Peyer's patch (tissue), 4 donors: ENCODE data around the gene EMC1. TPM values are rescaled to one million over a fixed set of nuclear protein-coding genes. Genes with fewer than 3 reads are reported as not detected.

ENCODE experiments used
- DNase-seq, 3 donors: peaks; one replicate each; pipeline ENCODE4 v3.0.0-alpha.2; 2017 to 2019
- H3K27ac ChIP-seq, 4 donors: fragments of 200-600 bp; sonication (generic); one replicate each; pipeline ENCODE4 v1.5.1; 2016 to 2019
- H3K27me3 ChIP-seq, 2 donors: fragments of 200-600 bp; sonication (generic); one replicate each; pipeline ENCODE4 v1.5.1; 2019
- H3K36me3 ChIP-seq, 3 donors: fragments of 200-600 bp; sonication (generic); one replicate each; pipeline ENCODE4 v1.5.1; 2016 to 2019
- H3K4me1 ChIP-seq, 4 donors: fragments of 200-600 bp; sonication (generic); one replicate each; pipeline ENCODE4 v1.5.1; 2016 to 2019
- H3K4me3 ChIP-seq, 4 donors: fragments of 200-600 bp; sonication (generic); 1 replicate in 3 of 4; 2 replicates in 1 of 4; pipeline ENCODE4 v1.5.1; 2016 to 2019; ENCODE audit warnings: mild to moderate bottlenecking in 1 of 4
- H3K9me3 ChIP-seq, 4 donors: fragments of 200-600 bp; sonication (generic); one replicate each; pipeline ENCODE4 v1.5.1; 2016 to 2019; ENCODE audit warnings: mild to moderate bottlenecking in 1 of 4
- POLR2A ChIP-seq, 2 donors: fragments of 450-650 bp; IDR thresholded peaks; one replicate each; pipeline ENCODE4 v1.5.1; 2017; ENCODE audit warnings: antibody characterized with exemption in 2 of 2, mild to moderate bottlenecking in 2 of 2, moderate library complexity in 2 of 2
- total RNA-seq, 4 donors: library from RNA; depleted of rRNA; stranded (reverse); fragments of >200 nt; gene quantifications; one replicate each; pipeline ENCODE4 v1.1.0, GENCODE V29; 2016
- TF ChIP-seq, protein P1 (sequence below), 6 experiments: fragments of 450-650 bp in 4 of 6; fragments of 200-600 bp in 2 of 6; sonication (generic) in 1 of 6; IDR thresholded peaks; one replicate each; pipeline ENCODE4 v1.5.1; 2017 to 2019; ENCODE audit warnings: antibody characterized with exemption in 6 of 6, mild to moderate bottlenecking in 3 of 6, moderate library complexity in 1 of 6

The EMC1 gene
- total RNA-seq, 4 donors from 2014 or later: 28.0 to 71.0 (median 37.0) TPM

DNA sequence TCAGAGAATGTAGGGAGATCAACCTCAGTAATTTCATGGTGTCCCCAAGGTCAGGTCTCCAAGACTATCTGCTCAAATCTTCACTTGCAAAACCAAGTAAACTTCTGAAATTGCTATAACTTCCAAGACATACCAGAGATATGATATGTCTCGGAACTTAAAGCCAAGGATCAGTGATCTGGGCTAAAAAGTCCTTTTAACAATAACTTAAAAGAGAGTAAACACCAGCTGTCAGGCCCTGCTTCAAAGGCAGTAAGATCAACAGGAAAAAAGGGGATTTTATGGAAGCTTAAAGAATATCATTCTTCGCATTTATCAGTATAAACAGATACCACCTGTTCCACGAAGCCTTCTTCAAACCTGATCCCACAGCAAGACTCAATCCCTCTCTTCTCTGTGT, 55.0 kb downstream of the EMC1 start:
- H3K4me1 ChIP-seq: no peaks in the 10 kb centered on the region
- H3K27ac ChIP-seq: no peak overlapping the region
- TF ChIP-seq, protein P1, sequence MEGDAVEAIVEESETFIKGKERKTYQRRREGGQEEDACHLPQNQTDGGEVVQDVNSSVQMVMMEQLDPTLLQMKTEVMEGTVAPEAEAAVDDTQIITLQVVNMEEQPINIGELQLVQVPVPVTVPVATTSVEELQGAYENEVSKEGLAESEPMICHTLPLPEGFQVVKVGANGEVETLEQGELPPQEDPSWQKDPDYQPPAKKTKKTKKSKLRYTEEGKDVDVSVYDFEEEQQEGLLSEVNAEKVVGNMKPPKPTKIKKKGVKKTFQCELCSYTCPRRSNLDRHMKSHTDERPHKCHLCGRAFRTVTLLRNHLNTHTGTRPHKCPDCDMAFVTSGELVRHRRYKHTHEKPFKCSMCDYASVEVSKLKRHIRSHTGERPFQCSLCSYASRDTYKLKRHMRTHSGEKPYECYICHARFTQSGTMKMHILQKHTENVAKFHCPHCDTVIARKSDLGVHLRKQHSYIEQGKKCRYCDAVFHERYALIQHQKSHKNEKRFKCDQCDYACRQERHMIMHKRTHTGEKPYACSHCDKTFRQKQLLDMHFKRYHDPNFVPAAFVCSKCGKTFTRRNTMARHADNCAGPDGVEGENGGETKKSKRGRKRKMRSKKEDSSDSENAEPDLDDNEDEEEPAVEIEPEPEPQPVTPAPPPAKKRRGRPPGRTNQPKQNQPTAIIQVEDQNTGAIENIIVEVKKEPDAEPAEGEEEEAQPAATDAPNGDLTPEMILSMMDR (IDR thresholded peaks at IDR 0.05): no peak
- no peak for TF ChIP-seq POLR2A (IDR thresholded peaks at IDR 0.05)
- DNase-seq: no peak
- H3K4me3 ChIP-seq: no peak overlapping the region
- peaks cover 0 to 94% (median 0%) of the 10 kb centered on the region in 3 donors for H3K36me3 ChIP-seq
- H3K27me3 ChIP-seq: no peaks in the 10 kb centered on the region
- no peaks in the 10 kb centered on the region for H3K9me3 ChIP-seq

DNA sequence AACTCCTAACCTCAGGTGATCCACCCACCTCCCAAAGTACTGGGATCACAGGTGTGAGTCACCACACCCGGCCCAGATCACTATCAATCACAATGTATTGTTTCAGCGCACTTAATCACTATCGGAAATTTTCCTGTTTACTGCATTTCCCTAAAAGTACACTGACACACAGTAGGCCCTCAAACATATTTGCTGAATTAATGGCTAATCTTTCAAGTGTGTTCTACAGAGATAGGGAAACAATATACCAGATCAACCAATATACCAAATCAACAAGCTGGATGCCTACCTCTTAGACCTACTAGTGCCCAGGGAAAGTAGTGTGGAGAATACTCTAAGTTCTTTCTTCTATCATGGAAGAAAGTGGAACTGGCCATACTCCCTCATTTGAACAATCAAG, 58.3 kb downstream of the EMC1 start:
- TF ChIP-seq, protein P1 (IDR thresholded peaks at IDR 0.05): no peak
- no peak for TF ChIP-seq POLR2A (IDR thresholded peaks at IDR 0.05)
- Histone ChIP-seq H3K4me3 (no peak overlapping the region), H3K27ac (no peak overlapping the region), H3K4me1 (no peaks in the 10 kb centered on the region), H3K9me3 (no peaks in the 10 kb centered on the region), H3K36me3 (peaks cover 0 to 93% (median 0%) of the 10 kb centered on the region in 3 donors), H3K27me3 (no peaks in the 10 kb centered on the region)
- no peak for DNase-seq

DNA sequence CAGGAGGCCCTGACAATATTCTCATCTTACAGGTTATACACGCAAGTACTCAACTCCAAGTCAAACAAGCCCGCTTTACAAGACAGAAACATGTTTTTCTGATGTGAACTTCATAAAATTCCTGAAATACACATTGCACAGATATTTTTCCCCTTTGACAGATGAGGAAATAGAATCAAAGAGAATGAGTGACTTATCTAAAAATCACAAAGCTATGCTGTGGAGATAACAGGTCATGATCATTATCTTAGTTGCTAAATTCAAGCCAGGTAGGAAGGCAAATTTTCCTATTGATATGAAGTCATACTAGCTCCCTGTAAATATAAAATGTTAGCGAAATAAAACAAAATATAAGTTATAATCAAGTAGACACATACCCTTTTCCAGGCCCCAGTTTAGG, 59.5 kb downstream of the EMC1 start:
- Histone ChIP-seq H3K36me3 (peaks cover 0 to 93% (median 0%) of the 10 kb centered on the region in 3 donors), H3K4me1 (no peaks in the 10 kb centered on the region), H3K27me3 (no peaks in the 10 kb centered on the region), H3K27ac (no peak overlapping the region), H3K4me3 (no peak overlapping the region), H3K9me3 (no peaks in the 10 kb centered on the region)
- DNase-seq: no peak
- TF ChIP-seq, protein P1 (IDR thresholded peaks at IDR 0.05): no peak
- TF ChIP-seq POLR2A (IDR thresholded peaks at IDR 0.05): no peak

DNA sequence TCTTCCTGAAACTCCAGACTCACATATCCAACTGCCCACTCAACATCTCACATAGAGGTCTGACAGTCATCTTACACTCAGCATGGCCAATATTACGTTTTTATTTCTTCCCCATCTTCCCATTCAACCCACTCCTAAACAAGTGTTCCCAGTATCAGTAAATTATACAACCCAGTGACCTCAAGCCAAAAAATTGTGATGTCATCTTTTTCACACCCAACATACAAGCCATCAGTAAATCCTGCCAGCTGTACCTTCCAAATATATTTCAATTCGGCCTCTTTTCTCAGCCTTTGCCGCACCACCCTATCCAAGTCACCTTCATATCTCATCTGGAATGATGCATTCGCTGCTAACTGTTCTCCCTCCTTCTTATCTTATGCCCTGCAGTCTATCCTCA, 60.9 kb downstream of the EMC1 start:
- no peak for DNase-seq
- Histone ChIP-seq H3K9me3 (no peaks in the 10 kb centered on the region), H3K27ac (no peak overlapping the region), H3K27me3 (no peaks in the 10 kb centered on the region), H3K36me3 (peaks cover 0 to 93% (median 0%) of the 10 kb centered on the region in 3 donors), H3K4me1 (no peaks in the 10 kb centered on the region), H3K4me3 (no peak overlapping the region)
- TF ChIP-seq POLR2A (IDR thresholded peaks at IDR 0.05): no peak
- TF ChIP-seq, protein P1 (IDR thresholded peaks at IDR 0.05): no peak

DNA sequence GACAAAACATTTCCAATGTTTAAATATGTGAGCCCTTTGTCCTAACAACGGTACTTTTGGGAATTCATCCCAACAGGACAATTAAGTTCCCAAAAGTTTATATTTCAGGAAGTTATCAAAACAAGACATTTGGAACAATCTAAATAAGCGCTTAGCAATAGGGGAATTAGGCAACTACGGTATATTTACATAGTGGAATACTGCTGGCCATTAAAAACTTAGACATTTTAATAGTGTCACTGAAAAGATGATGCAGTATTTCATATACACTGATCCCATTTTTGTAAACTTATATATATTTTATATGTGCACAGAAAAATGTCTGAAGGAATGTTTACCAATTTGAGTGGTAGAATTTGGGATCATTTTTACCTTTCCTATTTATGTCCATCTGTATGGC, 62.1 kb downstream of the EMC1 start:
- Histone ChIP-seq H3K9me3 (no peaks in the 10 kb centered on the region), H3K4me3 (no peak overlapping the region), H3K36me3 (peaks cover 0 to 93% (median 0%) of the 10 kb centered on the region in 3 donors), H3K27me3 (no peaks in the 10 kb centered on the region), H3K27ac (no peak overlapping the region), H3K4me1 (no peaks in the 10 kb centered on the region)
- no peak for TF ChIP-seq POLR2A (IDR thresholded peaks at IDR 0.05)
- TF ChIP-seq, protein P1 (IDR thresholded peaks at IDR 0.05): no peak
- DNase-seq: no peak

DNA sequence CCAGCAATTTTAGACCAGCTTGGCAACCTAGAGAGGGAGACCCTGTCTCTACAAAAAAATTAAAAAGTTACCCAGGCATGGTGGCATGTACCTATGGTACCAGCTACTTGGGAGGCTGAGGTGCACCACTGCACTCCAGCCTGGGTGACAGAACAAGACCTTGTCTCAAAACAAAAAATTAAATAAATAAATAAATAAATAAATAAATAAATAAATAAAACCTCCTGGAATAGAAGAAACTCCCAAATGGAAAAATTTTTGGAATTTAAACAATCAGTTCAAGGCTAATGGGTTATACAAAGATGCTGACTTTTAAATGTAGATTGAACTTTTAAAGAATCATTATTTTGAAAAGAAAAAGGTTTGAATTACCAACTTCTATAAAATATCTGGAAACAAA, 63.5 kb downstream of the EMC1 start:
- TF ChIP-seq POLR2A (IDR thresholded peaks at IDR 0.05): no peak
- TF ChIP-seq, protein P1 (IDR thresholded peaks at IDR 0.05): no peak
- Histone ChIP-seq H3K4me1 (no peaks in the 10 kb centered on the region), H3K36me3 (peaks cover 0 to 93% (median 0%) of the 10 kb centered on the region in 3 donors)

More for the DNA sequence above, 63.5 kb downstream of the EMC1 start:
- no peak overlapping the region for H3K4me3 ChIP-seq
- DNase-seq: no peak
- H3K27ac ChIP-seq: no peak overlapping the region
- H3K27me3 ChIP-seq: no peaks in the 10 kb centered on the region
- H3K9me3 ChIP-seq: no peaks in the 10 kb centered on the region
